MCF 10A (cell line): ENCODE measurements around the gene ANGPTL7. TPM values are rescaled to one million over a fixed set of nuclear protein-coding genes. Genes with fewer than 3 reads are reported as not detected.
A peak's percentile ranks its signal among the peaks of the same experiment; 100 is the strongest.

Source experiments
- BruUV-seq: library from RNA; stranded (reverse); fragments of 400-500 nt; replicated peaks from 2 replicates; lab custom pipeline; 2021; lab: Mats Ljungman, UMichigan
- CTCF ChIA-PET: fragments of 300-600 bp; sonication (Branson Sonifier 250); formaldehyde crosslinking; extraction: SDS; loops from one replicate; lab custom pipeline; 2021; ENCODE audit warnings: antibody characterized with exemption, inconsistent platforms; lab: Yijun Ruan, JAX
- POLR2A ChIA-PET: fragments of 300-600, 350-650 bp; sonication (Branson Sonifier 250); formaldehyde crosslinking; extraction: SDS; loops from one replicate; lab custom pipeline; 2020; ENCODE audit warnings: antibody characterized with exemption, inconsistent platforms; lab: Yijun Ruan, JAX
- DNase-seq: peaks from one replicate; pipeline ENCODE4 v3.0.0-alpha.2; 2018; ENCODE audit not compliant: unreplicated experiment
- H3K27ac Mint-ChIP-seq: one replicate; pipeline ENCODE4 v1.8.0; 2022; ENCODE audit warnings: mild to moderate bottlenecking, low read depth, mixed read lengths; ENCODE audit not compliant: unreplicated experiment
- H3K27me3 Mint-ChIP-seq: one replicate; pipeline ENCODE4 v1.8.0; 2022; ENCODE audit warnings: mixed read lengths; ENCODE audit not compliant: insufficient read depth, unreplicated experiment
- H3K36me3 Mint-ChIP-seq: one replicate; pipeline ENCODE4 v1.8.0; 2022; ENCODE audit warnings: mild to moderate bottlenecking, moderate library complexity, mixed read lengths; ENCODE audit not compliant: insufficient read depth, unreplicated experiment
- H3K4me1 Mint-ChIP-seq: one replicate; pipeline ENCODE4 v1.8.0; 2022; ENCODE audit warnings: mixed read lengths; ENCODE audit not compliant: insufficient read depth, unreplicated experiment
- H3K4me3 Mint-ChIP-seq: one replicate; pipeline ENCODE4 v1.8.0; 2022; ENCODE audit warnings: mild to moderate bottlenecking, moderate library complexity, mixed read lengths; ENCODE audit not compliant: unreplicated experiment
- H3K9me3 Mint-ChIP-seq: one replicate; pipeline ENCODE4 v1.8.0; 2022; ENCODE audit warnings: mixed read lengths; ENCODE audit not compliant: unreplicated experiment
- intact Hi-C: fragments of 100-400 bp; cut with micrococcal nuclease; formaldehyde crosslinking; loops from 2 replicates; pipeline ENCODE4 v1.14.1; 2022
- total RNA-seq: library from RNA; stranded (reverse); gene quantifications from 2 replicates; pipeline ENCODE4 v1.2.3, GENCODE V29; 2022
- TF ChIP-seq, protein P1 (sequence below): fragments of 200-600 bp; IDR thresholded peaks from one replicate; pipeline ENCODE4 v1.8.0; 2022; ENCODE audit warnings: antibody characterized with exemption, mild to moderate bottlenecking; ENCODE audit not compliant: unreplicated experiment

Gene ANGPTL7
- total RNA-seq, 1 experiment from 2014 or later, result not detected

DNA sequence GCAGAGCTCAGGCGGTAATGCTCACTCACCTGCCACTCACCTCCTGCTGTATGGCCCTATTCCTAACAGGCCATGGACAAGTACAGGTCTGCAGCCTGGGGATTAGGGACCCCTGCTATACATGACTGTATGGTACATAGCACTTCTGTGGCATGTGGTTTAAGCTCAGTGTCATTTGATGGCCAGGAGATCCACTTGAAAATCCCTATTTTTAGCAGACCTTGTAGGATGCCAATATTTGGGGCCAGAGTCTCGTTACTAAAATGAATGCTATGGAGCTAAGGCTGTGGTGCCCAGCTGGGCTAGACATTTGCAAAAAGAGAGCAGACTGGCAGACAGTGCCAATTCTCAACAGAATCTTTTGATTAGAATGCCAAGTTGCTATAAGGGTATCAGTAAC is 1.7 kb upstream of the ANGPTL7 start:
- TF ChIP-seq, protein P1, sequence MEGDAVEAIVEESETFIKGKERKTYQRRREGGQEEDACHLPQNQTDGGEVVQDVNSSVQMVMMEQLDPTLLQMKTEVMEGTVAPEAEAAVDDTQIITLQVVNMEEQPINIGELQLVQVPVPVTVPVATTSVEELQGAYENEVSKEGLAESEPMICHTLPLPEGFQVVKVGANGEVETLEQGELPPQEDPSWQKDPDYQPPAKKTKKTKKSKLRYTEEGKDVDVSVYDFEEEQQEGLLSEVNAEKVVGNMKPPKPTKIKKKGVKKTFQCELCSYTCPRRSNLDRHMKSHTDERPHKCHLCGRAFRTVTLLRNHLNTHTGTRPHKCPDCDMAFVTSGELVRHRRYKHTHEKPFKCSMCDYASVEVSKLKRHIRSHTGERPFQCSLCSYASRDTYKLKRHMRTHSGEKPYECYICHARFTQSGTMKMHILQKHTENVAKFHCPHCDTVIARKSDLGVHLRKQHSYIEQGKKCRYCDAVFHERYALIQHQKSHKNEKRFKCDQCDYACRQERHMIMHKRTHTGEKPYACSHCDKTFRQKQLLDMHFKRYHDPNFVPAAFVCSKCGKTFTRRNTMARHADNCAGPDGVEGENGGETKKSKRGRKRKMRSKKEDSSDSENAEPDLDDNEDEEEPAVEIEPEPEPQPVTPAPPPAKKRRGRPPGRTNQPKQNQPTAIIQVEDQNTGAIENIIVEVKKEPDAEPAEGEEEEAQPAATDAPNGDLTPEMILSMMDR, result no peak
- intact Hi-C loops, result no loop called here
- no peaks in the 10 kb centered on the region for H3K4me1 Mint-ChIP-seq
- peaks cover 52% of the 10 kb centered on the region for H3K36me3 Mint-ChIP-seq
- CTCF ChIA-PET, result interaction anchor here (1.5 kb wide), 1 partner anchor 150 kb away, joined by 7 read pairs; no protein-coding TSS in a partner anchor
- no peaks in the 10 kb centered on the region for H3K27me3 Mint-ChIP-seq
- no peak overlapping the region for H3K4me3 Mint-ChIP-seq
- H3K27ac Mint-ChIP-seq, result no peak overlapping the region
- H3K9me3 Mint-ChIP-seq, result no peaks in the 10 kb centered on the region
- BruUV-seq, result no TSS peak
- DNase-seq, result no peak
- POLR2A ChIA-PET, result no interaction called here

DNA sequence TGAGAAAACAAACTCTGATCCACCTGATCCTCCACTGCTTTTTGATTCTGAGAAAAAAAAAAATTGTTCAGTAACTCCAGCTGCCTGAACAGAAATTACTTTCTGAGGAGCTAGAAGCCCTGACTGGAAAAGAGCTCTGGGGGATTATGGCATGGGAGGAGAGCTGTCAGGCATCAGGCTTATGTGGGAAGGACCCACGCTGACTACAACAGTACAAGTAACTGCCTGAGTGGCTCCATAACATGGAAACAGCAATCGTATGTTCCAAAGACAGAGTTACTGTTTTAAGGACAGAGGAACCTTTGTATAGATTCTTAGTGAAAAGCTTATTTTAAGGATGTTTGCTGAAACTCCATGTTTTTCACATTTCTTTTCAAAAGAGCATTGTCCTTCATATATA is 1.2 kb upstream of the ANGPTL7 start:
- Mint-ChIP-seq H3K27me3 (no peaks in the 10 kb centered on the region), H3K27ac (no peak overlapping the region), H3K4me1 (no peaks in the 10 kb centered on the region), H3K4me3 (no peak overlapping the region), H3K36me3 (peaks cover 56% of the 10 kb centered on the region), H3K9me3 (no peaks in the 10 kb centered on the region)
- intact Hi-C loops, result no loop called here
- TF ChIP-seq, protein P1, result no peak
- DNase-seq, result no peak
- no TSS peak for BruUV-seq
- ChIA-PET POLR2A (interaction anchor here (0.8 kb wide), 1 partner anchor 89 kb away, joined by 4 read pairs; the partner anchor contains the start of gene EXOSC10), CTCF (no interaction called here)

DNA sequence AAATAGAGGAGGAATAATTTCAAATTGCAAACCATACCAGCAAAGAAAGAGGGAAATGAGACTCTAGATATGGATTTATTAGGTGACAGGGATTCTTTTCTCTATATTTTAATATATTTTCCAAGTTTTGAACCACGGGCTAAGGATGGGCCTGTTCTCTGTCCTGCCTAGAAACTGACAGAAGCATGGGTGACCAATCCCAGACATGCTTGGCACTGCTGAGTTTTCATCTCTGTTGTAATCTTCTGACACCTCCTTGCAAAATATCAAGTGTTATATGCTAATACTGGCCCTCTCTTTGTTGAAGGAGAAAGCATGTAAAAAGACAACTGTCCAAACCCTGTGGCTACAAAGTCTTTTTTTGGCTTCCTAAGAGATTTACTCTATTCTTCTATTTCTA is 774 bp upstream of the ANGPTL7 start:
- TF ChIP-seq, protein P1, result no peak
- DNase-seq, result peak; percentile 2
- ChIA-PET POLR2A (interaction anchor here (0.8 kb wide), 1 partner anchor 89 kb away, joined by 4 read pairs; the partner anchor contains the start of gene EXOSC10), CTCF (no interaction called here)
- intact Hi-C loops, result no loop called here
- H3K27me3 Mint-ChIP-seq, result no peaks in the 10 kb centered on the region
- BruUV-seq, result no TSS peak
- H3K36me3 Mint-ChIP-seq, result peaks cover 61% of the 10 kb centered on the region
- H3K4me3 Mint-ChIP-seq, result no peak overlapping the region
- H3K9me3 Mint-ChIP-seq, result no peaks in the 10 kb centered on the region
- H3K27ac Mint-ChIP-seq, result no peak overlapping the region
- H3K4me1 Mint-ChIP-seq, result no peaks in the 10 kb centered on the region

DNA sequence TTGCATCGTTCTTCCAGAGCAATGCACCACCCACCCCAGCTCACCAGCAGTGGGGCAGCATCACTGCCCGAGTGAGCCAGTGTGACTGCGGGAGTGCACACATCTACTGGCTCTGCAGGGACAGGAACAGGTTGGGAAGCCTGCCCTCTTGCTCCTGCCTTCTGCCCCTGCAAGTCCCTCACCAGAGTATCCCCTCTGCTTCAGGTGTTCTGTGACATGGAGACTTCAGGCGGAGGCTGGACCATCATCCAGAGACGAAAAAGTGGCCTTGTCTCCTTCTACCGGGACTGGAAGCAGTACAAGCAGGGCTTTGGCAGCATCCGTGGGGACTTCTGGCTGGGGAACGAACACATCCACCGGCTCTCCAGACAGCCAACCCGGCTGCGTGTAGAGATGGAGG is 4.2 kb downstream of the ANGPTL7 start:
- DNase-seq, result no peak
- intact Hi-C loops, result no loop called here
- Mint-ChIP-seq H3K27ac (no peak overlapping the region), H3K36me3 (peaks cover 64% of the 10 kb centered on the region), H3K4me1 (no peaks in the 10 kb centered on the region), H3K27me3 (no peaks in the 10 kb centered on the region), H3K4me3 (no peak overlapping the region), H3K9me3 (no peaks in the 10 kb centered on the region)
- ChIA-PET POLR2A (no interaction called here), CTCF (no interaction called here)
- TF ChIP-seq, protein P1, result no peak
- BruUV-seq, result no TSS peak
